B cell (primary cell): ENCODE results near the gene MIR17HG. TPM values are rescaled to one million over a fixed set of nuclear protein-coding genes. Genes with fewer than 3 reads are reported as not detected.

Experiments
- ATAC-seq: fragments of 200-7000 bp; cut with Tn5 transposase; one replicate; pipeline ENCODE4 v1.10.0; 2021; ENCODE audit warnings: low read depth, mild to moderate bottlenecking, moderate number of reproducible peaks, moderate library complexity
- CTCF ChIA-PET: fragments of 350-600 bp; sonication (Branson Sonifier 250); formaldehyde crosslinking; loops from one replicate; lab custom pipeline; 2021; ENCODE audit warnings: antibody characterized with exemption, inconsistent platforms; lab: Charles Lee
- POLR2A ChIA-PET: fragments of 350-600 bp; sonication (Branson Sonifier 250); formaldehyde crosslinking; loops from one replicate; lab custom pipeline; 2021; ENCODE audit warnings: antibody characterized with exemption; lab: Charles Lee
- DNase-seq: peaks from one replicate; pipeline ENCODE4 v3.0.0; 2013
- H2AFZ ChIP-seq: 2 replicates; pipeline ENCODE4 v1.6.1; 2012; ENCODE audit warnings: mild to moderate bottlenecking, low read depth, low read length; ENCODE audit not compliant: insufficient read depth, poor library complexity, severe bottlenecking
- H3K27ac ChIP-seq, 2 donors: 1 replicate in 1 of 2; 2 replicates in 1 of 2; pipeline ENCODE4 v1.5.1; 2012 to 2013; ENCODE audit warnings: low read length in 2 of 2, mild to moderate bottlenecking in 2 of 2, moderate library complexity in 1 of 2
- H3K27me3 ChIP-seq, 4 experiments: fragments of 200-600 bp in 1 of 4; sonication (generic) in 1 of 4; replicated peaks in 1 of 4; 1 replicate in 2 of 4; 2 replicates in 2 of 4; pipeline versions ENCODE4 v1.6.1 to v1.7.0; 2013 to 2016; ENCODE audit warnings: low read length in 3 of 4, mild to moderate bottlenecking in 2 of 4, mixed read lengths in 1 of 4, moderate library complexity in 1 of 4; ENCODE audit not compliant: insufficient read depth in 4 of 4, control insufficient read depth in 3 of 4; ENCODE audit errors: control extremely low read depth in 1 of 4
- H3K36me3 ChIP-seq, 2 experiments: replicated peaks in 1 of 2; 1 replicate in 1 of 2; 2 replicates in 1 of 2; pipeline versions ENCODE4 v1.6.1 to v1.7.1; 2013; ENCODE audit warnings: low read length in 1 of 2; ENCODE audit not compliant: insufficient read depth in 2 of 2, control insufficient read depth in 1 of 2; ENCODE audit errors: control extremely low read depth in 1 of 2, extremely low read depth in 1 of 2
- H3K4me1 ChIP-seq, 2 donors: fragments of 200-600 bp in 1 of 2; sonication (generic) in 1 of 2; 1 replicate in 1 of 2; 2 replicates in 1 of 2; pipeline versions ENCODE4 v1.5.1 to v1.6.1; 2013 to 2017; ENCODE audit warnings: low read length in 2 of 2; ENCODE audit not compliant: control insufficient read depth in 2 of 2, insufficient read depth in 2 of 2
- H3K4me2 ChIP-seq: replicated peaks from 2 replicates; pipeline ENCODE3; 2012; ENCODE audit warnings: mild to moderate bottlenecking, low read depth, low read length; ENCODE audit not compliant: poor library complexity, severe bottlenecking
- H3K4me3 ChIP-seq, 5 experiments: fragments of 200-600 bp in 1 of 5; sonication (generic) in 1 of 5; 1 replicate in 3 of 5; 2 replicates in 2 of 5; pipeline versions ENCODE4 v1.5.1 to v1.7.0; 2011 to 2016; ENCODE audit warnings: low read length in 4 of 5, mild to moderate bottlenecking in 4 of 5, low read depth in 2 of 5, control low read depth in 1 of 5, moderate library complexity in 1 of 5; ENCODE audit not compliant: insufficient read depth in 1 of 5; ENCODE audit errors: control extremely low read depth in 1 of 5, extremely low read depth in 1 of 5
- H3K79me2 ChIP-seq: fragments of 200-600 bp; sonication (generic); one replicate; pipeline ENCODE4 v1.6.0; 2016; ENCODE audit warnings: low read length; ENCODE audit not compliant: control insufficient read depth, insufficient read depth
- H3K9ac ChIP-seq: fragments of 200-600 bp; sonication (generic); 2 replicates; pipeline ENCODE4 v1.6.1; 2017; ENCODE audit warnings: mild to moderate bottlenecking, low read length, moderate library complexity
- H3K9me3 ChIP-seq, 3 donors: one replicate each; pipeline versions ENCODE4 v1.6.1 to v1.7.1; 2013; ENCODE audit warnings: low read length in 2 of 3; ENCODE audit not compliant: control insufficient read depth in 2 of 3, insufficient read depth in 1 of 3; ENCODE audit errors: control extremely low read depth in 1 of 3
- H4K20me1 ChIP-seq: 2 replicates; pipeline ENCODE4 v1.6.0; 2012; ENCODE audit warnings: mild to moderate bottlenecking, low read length; ENCODE audit not compliant: insufficient read depth, control insufficient read depth, poor library complexity, severe bottlenecking
- H3K27ac Mint-ChIP-seq: one replicate; pipeline ENCODE4 v1.8.0; 2021; ENCODE audit warnings: mixed read lengths
- H3K27me3 Mint-ChIP-seq: one replicate; pipeline ENCODE4 v1.8.0; 2021; ENCODE audit warnings: mixed read lengths
- H3K4me1 Mint-ChIP-seq: one replicate; pipeline ENCODE4 v1.8.0; 2021; ENCODE audit warnings: mixed read lengths
- H3K4me3 Mint-ChIP-seq: one replicate; pipeline ENCODE4 v1.8.0; 2021; ENCODE audit warnings: mixed read lengths
- H3K9me3 Mint-ChIP-seq: one replicate; pipeline ENCODE4 v1.8.0; 2022; ENCODE audit warnings: mixed read lengths; ENCODE audit not compliant: insufficient read depth
- EZH2 ChIP-seq: IDR thresholded peaks from 2 replicates; pipeline ENCODE4 v1.6.1; 2012; ENCODE audit warnings: borderline replicate concordance, low read depth, mild to moderate bottlenecking, moderate library complexity, low read length; ENCODE audit not compliant: insufficient read depth, poor library complexity, severe bottlenecking
- WGBS: methylation state at CpG from one replicate; pipeline ENCODE4 v1.1.5; 2013; ENCODE audit warnings: missing lambda C conversion rate; ENCODE audit not compliant: insufficient coverage; 5-methylcytosine and 5-hydroxymethylcytosine counted together
- intact Hi-C: fragments of 100-400 bp; cut with micrococcal nuclease; formaldehyde crosslinking; loops from one replicate; pipeline ENCODE4 v1.10.0; 2022
- polyA plus RNA-seq: library from polyadenylated mRNA; depleted of rRNA; stranded (reverse); fragments of >200 nt; gene quantifications from 2 replicates; pipeline ENCODE4 v1.2.3, GENCODE V29; 2012
- total RNA-seq, 2 donors: library from RNA; stranded (reverse); fragments of 120-200 nt in 1 of 2; gene quantifications; 1 replicate in 1 of 2; 2 replicates in 1 of 2; pipeline versions ENCODE4 v1.2.3 to v1.2.4, GENCODE V29; 2013 to 2022
- TF ChIP-seq, protein P1 (sequence below): fragments of 200-600 bp; IDR thresholded peaks from one replicate; pipeline ENCODE4 v1.8.0; 2022; ENCODE audit warnings: antibody characterized with exemption, mild to moderate bottlenecking

Gene MIR17HG
- total and polyA plus RNA-seq, 2 donors (not counting 1 experiment from before 2014, with no cell fraction given) = 6.0 to 17.1 TPM

DNA sequence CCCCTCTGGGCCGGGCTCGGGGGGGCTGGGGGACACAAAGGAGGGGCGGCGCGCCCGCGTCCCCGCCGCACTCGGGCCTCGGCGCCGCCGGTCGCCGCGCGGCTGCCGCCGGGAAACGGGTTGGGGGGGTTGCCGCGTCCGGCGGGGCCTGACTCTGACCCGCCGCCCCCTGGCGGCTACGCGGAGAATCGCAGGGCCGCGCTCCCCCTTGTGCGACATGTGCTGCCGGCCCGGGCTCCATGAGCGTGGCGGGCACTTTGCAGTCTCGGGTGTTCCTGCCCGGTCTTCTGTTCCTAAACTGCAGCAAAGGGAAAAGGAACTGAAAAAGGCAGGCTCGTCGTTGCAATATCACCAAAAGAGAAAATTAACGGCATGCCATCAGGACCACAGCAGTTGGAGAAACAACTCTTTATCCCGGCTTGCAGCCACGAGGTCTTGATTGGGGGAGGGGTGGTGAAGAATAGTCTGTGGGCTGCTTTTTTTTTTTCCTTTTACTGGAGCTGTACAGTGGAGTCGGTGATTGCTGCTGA, 1.5 kb downstream of the MIR17HG start:
- H3K79me2 ChIP-seq = peaks cover 37% of the 10 kb centered on the region

More for the DNA sequence above, 1.5 kb downstream of the MIR17HG start:
- peak overlapping the region; percentile 65 for H2AFZ ChIP-seq
- peak overlapping the region; percentile 90 for H3K4me2 ChIP-seq
- ChIA-PET POLR2A (no interaction called here), CTCF (interaction anchor here (0.6 to 1.2 kb wide), 4 partner anchors 9 to 37 kb away, joined by 3 to 4 read pairs (median 4); no protein-coding TSS in a partner anchor)
- peaks cover 37% of the 10 kb centered on the region for H3K4me1 Mint-ChIP-seq
- under 1% methylated on average over 45 of the region's 46 CpGs for WGBS
- H3K4me1 ChIP-seq = peaks cover 20 to 21% of the 10 kb centered on the region in 2 donors
- no peak for TF ChIP-seq EZH2
- TF ChIP-seq, protein P1, sequence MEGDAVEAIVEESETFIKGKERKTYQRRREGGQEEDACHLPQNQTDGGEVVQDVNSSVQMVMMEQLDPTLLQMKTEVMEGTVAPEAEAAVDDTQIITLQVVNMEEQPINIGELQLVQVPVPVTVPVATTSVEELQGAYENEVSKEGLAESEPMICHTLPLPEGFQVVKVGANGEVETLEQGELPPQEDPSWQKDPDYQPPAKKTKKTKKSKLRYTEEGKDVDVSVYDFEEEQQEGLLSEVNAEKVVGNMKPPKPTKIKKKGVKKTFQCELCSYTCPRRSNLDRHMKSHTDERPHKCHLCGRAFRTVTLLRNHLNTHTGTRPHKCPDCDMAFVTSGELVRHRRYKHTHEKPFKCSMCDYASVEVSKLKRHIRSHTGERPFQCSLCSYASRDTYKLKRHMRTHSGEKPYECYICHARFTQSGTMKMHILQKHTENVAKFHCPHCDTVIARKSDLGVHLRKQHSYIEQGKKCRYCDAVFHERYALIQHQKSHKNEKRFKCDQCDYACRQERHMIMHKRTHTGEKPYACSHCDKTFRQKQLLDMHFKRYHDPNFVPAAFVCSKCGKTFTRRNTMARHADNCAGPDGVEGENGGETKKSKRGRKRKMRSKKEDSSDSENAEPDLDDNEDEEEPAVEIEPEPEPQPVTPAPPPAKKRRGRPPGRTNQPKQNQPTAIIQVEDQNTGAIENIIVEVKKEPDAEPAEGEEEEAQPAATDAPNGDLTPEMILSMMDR = peak; percentile 86
- peaks cover 2 to 33% of the 10 kb centered on the region in 2 experiments for H3K36me3 ChIP-seq
- H4K20me1 ChIP-seq = peaks cover 37% of the 10 kb centered on the region
- peak overlapping the region; percentile 95 for H3K4me3 Mint-ChIP-seq
- peak overlapping the region in 1 of 2 donors; percentile 81 for H3K27ac ChIP-seq
- no peaks in the 10 kb centered on the region for H3K27me3 ChIP-seq
- ATAC-seq = peak; percentile 63
- peak overlapping the region; percentile 45 to 77 (median 66) for H3K4me3 ChIP-seq
- H3K9ac ChIP-seq = peak overlapping the region; percentile 72
- no peaks in the 10 kb centered on the region for H3K9me3 ChIP-seq
- intact Hi-C loops = loop anchor here (1.0 kb wide), 1 partner anchor 36 kb away; no protein-coding TSS in a partner anchor
- no peaks in the 10 kb centered on the region for H3K27me3 Mint-ChIP-seq
- peak overlapping the region; percentile 91 for H3K27ac Mint-ChIP-seq
- H3K9me3 Mint-ChIP-seq = no peaks in the 10 kb centered on the region
- DNase-seq = peak; percentile 95
